ENCODE measurements around the gene IFITM2. TPM values are rescaled to one million over a fixed set of nuclear protein-coding genes. Genes with fewer than 3 reads are reported as not detected.
A peak's percentile ranks its signal among the peaks of the same experiment; 100 is the strongest.
"Not testable (repeated sequence)": the region's sequence is repeated elsewhere in the genome, so short reads cannot be mapped to it uniquely, and the experiment has no call there.

The IFITM2 gene
- total and polyA plus RNA-seq, 2 experiments from 2014 or later, result 91.2 to 857 TPM

- not testable (repeated sequence) for H3K79me2 ChIP-seq (replicated peaks; ENCODE audit: insufficient read depth); H3K9me2 ChIP-seq (ENCODE audit: insufficient read depth); H3K4me3 Mint-ChIP-seq; H3K36me3 ChIP-seq (ENCODE audit: insufficient read depth); H4K20me1 ChIP-seq (replicated peaks; ENCODE audit: insufficient read depth); DNase-seq (ENCODE audit: low spot score); H3K27me3 ChIP-seq (ENCODE audit: insufficient read depth); H3K4me3 ChIP-seq; ATAC-seq; H3K27ac ChIP-seq (ENCODE audit: low read depth); H3K9me3 Mint-ChIP-seq; H3K4me1 ChIP-seq (ENCODE audit: insufficient read depth); H3K36me3 Mint-ChIP-seq (ENCODE audit: low read depth); H3K27ac Mint-ChIP-seq
- Histone ChIP-seq H3K4me2 (peak overlapping the region; percentile 32; the same call in 1 of the 2 replicates), H3F3A (replicated peaks; ENCODE audit: low read depth) (0 out of 2 replicates have a peak, but pooled peaks cover 10% of the 10 kb centered on the region), H2AFZ (peak overlapping the region; percentile 56; the same call in 1 of the 2 replicates)
- Mint-ChIP-seq H3K27me3 (ENCODE audit: insufficient read depth, low read depth, poor library complexity) (peaks cover 17% of the 10 kb centered on the region), H3K4me1 (peaks cover 37% of the 10 kb centered on the region)
Measured at GRCh38 chr11:324593-325517, 17.2 kb downstream of the IFITM2 start.

DNA sequence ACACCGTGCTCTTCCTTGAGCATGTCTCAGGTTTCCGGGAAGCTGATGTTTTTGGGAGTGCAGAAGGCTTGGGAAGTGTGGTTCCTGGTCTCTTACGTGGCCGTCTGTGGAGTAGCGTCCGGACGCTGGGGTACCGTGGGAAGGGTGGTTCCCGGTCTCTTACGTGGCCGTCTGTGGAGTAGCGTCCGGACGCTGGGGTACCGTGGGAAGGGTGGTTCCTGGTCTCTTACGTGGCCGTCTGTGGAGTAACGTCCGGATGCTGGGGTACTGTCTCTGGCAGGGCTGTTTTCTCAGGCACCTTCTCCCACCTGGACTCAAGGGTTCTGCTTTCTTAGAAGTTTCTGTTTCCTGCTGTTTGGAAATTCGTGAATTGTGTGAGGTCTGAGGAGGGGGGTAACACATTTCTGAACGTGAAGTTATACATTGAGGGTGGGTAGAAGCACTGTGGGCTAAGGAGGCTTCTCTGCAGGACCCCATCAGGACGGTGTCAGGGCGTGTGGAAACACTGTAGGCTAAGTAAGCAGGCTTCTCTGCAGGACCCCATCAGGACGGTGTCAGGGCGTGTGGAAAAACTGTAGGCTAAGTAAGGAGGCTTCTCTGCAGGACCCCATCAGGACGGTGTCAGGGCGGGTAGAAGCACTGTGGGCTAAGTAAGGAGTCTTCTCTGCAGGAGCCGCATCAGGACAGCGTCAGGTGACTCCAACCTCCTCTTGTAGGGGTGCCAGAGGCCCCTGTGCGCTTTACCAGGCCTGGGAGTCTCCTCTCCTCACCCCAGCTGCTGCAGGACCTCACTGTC, 18.4 kb downstream of the IFITM2 start:
- H3K4me3 ChIP-seq, result no peak overlapping the region
- DNase-seq (ENCODE audit: low spot score), result no peak
- H3K27ac ChIP-seq (ENCODE audit: low read depth), result no peak overlapping the region
- H3K4me3 Mint-ChIP-seq, result no peak overlapping the region
- no peak overlapping the region for H3K27ac Mint-ChIP-seq
- H3K36me3 Mint-ChIP-seq (ENCODE audit: low read depth), result peaks cover 7% of the 10 kb centered on the region; the same call in 1 of the 3 replicates
- H3K4me2 ChIP-seq, result no peak overlapping the region
- peaks cover 6% of the 10 kb centered on the region; the same call in 2 of the 3 replicates for H3K9me3 Mint-ChIP-seq
- H2AFZ ChIP-seq, result 0 out of 2 replicates have a peak overlapping the region, but pooled peaks have one; percentile 28
- peaks cover 30% of the 10 kb centered on the region for H3K4me1 Mint-ChIP-seq
- H3K9me2 ChIP-seq (ENCODE audit: insufficient read depth), result no peaks in the 10 kb centered on the region
- H3K27me3 ChIP-seq (ENCODE audit: insufficient read depth), result no peaks in the 10 kb centered on the region
- H3K27me3 Mint-ChIP-seq (ENCODE audit: insufficient read depth, low read depth, poor library complexity), result peaks cover 13% of the 10 kb centered on the region
- ATAC-seq, result peak; percentile 17
- no peaks in the 10 kb centered on the region for H3K79me2 ChIP-seq (replicated peaks; ENCODE audit: insufficient read depth)
- no peaks in the 10 kb centered on the region for H4K20me1 ChIP-seq (replicated peaks; ENCODE audit: insufficient read depth)
- H3K36me3 ChIP-seq (ENCODE audit: insufficient read depth), result no peaks in the 10 kb centered on the region
- H3K4me1 ChIP-seq (ENCODE audit: insufficient read depth), result peaks cover 6% of the 10 kb centered on the region
- H3F3A ChIP-seq (replicated peaks; ENCODE audit: low read depth), result 0 out of 2 replicates have a peak, but pooled peaks cover 15% of the 10 kb centered on the region
- no peak for TF ChIP-seq POLR2AphosphoS5 (IDR thresholded peaks at IDR 0.05; ENCODE audit: low read depth)
- no peak for TF ChIP-seq ETS1 (IDR thresholded peaks at IDR 0.05)
- TF ChIP-seq STAT1 (IDR thresholded peaks at IDR 0.05; ENCODE audit: unreplicated experiment), result no peak
- no peak for TF ChIP-seq EZH2 (IDR thresholded peaks at IDR 0.05; ENCODE audit: low read depth, unreplicated experiment)
- TF ChIP-seq ZNF114 (CRISPR knock-in tag; IDR thresholded peaks at IDR 0.05), result no peak
- no peak for TF ChIP-seq CREB1 (CRISPR knock-in tag; IDR thresholded peaks at IDR 0.05; ENCODE audit: low read depth)
- TF ChIP-seq JUNB (IDR thresholded peaks at IDR 0.05; ENCODE audit: unreplicated experiment), result no peak
- TF ChIP-seq, protein P1, sequence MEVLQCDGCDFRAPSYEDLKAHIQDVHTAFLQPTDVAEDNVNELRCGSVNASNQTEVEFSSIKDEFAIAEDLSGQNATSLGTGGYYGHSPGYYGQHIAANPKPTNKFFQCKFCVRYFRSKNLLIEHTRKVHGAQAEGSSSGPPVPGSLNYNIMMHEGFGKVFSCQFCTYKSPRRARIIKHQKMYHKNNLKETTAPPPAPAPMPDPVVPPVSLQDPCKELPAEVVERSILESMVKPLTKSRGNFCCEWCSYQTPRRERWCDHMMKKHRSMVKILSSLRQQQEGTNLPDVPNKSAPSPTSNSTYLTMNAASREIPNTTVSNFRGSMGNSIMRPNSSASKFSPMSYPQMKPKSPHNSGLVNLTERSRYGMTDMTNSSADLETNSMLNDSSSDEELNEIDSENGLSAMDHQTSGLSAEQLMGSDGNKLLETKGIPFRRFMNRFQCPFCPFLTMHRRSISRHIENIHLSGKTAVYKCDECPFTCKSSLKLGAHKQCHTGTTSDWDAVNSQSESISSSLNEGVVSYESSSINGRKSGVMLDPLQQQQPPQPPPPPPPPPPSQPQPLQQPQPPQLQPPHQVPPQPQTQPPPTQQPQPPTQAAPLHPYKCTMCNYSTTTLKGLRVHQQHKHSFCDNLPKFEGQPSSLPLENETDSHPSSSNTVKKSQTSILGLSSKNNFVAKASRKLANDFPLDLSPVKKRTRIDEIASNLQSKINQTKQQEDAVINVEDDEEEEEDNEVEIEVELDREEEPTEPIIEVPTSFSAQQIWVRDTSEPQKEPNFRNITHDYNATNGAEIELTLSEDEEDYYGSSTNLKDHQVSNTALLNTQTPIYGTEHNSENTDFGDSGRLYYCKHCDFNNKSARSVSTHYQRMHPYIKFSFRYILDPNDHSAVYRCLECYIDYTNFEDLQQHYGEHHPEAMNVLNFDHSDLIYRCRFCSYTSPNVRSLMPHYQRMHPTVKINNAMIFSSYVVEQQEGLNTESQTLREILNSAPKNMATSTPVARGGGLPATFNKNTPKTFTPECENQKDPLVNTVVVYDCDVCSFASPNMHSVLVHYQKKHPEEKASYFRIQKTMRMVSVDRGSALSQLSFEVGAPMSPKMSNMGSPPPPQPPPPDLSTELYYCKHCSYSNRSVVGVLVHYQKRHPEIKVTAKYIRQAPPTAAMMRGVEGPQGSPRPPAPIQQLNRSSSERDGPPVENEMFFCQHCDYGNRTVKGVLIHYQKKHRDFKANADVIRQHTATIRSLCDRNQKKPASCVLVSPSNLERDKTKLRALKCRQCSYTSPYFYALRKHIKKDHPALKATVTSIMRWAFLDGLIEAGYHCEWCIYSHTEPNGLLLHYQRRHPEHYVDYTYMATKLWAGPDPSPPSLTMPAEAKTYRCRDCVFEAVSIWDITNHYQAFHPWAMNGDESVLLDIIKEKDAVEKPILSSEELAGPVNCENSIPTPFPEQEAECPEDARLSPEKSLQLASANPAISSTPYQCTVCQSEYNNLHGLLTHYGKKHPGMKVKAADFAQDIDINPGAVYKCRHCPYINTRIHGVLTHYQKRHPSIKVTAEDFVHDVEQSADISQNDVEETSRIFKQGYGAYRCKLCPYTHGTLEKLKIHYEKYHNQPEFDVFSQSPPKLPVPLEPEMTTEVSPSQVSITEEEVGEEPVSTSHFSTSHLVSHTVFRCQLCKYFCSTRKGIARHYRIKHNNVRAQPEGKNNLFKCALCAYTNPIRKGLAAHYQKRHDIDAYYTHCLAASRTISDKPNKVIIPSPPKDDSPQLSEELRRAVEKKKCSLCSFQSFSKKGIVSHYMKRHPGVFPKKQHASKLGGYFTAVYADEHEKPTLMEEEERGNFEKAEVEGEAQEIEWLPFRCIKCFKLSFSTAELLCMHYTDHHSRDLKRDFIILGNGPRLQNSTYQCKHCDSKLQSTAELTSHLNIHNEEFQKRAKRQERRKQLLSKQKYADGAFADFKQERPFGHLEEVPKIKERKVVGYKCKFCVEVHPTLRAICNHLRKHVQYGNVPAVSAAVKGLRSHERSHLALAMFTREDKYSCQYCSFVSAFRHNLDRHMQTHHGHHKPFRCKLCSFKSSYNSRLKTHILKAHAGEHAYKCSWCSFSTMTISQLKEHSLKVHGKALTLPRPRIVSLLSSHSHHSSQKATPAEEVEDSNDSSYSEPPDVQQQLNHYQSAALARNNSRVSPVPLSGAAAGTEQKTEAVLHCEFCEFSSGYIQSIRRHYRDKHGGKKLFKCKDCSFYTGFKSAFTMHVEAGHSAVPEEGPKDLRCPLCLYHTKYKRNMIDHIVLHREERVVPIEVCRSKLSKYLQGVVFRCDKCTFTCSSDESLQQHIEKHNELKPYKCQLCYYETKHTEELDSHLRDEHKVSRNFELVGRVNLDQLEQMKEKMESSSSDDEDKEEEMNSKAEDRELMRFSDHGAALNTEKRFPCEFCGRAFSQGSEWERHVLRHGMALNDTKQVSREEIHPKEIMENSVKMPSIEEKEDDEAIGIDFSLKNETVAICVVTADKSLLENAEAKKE (CRISPR knock-in tag; IDR thresholded peaks at IDR 0.05), result no peak
- TF ChIP-seq, protein P2, sequence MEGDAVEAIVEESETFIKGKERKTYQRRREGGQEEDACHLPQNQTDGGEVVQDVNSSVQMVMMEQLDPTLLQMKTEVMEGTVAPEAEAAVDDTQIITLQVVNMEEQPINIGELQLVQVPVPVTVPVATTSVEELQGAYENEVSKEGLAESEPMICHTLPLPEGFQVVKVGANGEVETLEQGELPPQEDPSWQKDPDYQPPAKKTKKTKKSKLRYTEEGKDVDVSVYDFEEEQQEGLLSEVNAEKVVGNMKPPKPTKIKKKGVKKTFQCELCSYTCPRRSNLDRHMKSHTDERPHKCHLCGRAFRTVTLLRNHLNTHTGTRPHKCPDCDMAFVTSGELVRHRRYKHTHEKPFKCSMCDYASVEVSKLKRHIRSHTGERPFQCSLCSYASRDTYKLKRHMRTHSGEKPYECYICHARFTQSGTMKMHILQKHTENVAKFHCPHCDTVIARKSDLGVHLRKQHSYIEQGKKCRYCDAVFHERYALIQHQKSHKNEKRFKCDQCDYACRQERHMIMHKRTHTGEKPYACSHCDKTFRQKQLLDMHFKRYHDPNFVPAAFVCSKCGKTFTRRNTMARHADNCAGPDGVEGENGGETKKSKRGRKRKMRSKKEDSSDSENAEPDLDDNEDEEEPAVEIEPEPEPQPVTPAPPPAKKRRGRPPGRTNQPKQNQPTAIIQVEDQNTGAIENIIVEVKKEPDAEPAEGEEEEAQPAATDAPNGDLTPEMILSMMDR (conservative IDR thresholded peaks at IDR 0.05; ENCODE audit: low read depth in 2 of 2), result no peak
- no peak for TF ChIP-seq NANOG (IDR thresholded peaks at IDR 0.05; ENCODE audit: borderline replicate concordance)
